Measurements from ENCODE around the gene IFNA13. TPM values are rescaled to one million over a fixed set of nuclear protein-coding genes. Genes with fewer than 3 reads are reported as not detected.

The IFNA13 gene
- total RNA-seq, 2 experiments from 2014 or later, result not detected

DNA sequence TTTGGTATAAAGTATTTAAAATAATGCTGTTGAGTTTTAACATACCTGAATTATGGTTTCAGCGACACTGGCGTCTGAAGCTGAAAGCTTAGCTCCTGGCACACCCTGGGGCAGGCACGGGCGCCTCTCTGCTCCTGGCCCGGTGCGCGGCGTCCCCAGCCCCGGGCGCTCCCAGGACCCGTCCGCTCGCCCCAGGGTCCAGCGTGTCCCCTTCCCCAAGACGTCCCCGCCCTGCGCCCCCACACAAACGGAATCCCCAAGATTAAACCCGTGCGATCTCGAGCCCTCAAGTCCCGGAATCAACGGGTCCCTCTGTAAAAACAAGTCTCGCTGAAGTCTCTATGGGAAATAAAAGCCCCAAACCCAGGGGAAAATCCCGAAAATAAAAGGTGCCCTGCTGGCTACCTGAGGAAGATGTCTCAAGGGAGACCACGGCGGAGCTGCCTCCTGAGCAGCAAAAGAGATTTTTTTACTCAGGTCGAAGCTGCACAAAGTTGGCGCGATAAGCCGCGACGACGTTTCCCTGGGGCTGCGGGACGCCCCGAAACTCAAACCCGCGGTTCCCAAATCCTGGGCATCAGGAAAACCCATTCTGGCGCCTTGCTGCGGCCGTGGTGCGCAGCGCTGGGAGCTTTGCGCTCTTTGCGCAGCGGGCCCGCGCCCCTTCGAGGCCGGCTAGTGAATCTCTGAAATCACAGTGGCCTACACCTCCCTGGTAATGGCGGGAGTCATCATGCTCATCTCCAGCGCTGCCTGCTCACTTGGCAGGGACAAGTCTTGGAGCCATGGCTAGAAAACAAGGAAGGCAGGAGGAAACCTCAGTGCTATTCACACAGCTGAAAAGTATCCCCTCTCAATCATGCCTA, 34.8 kb upstream of the IFNA13 start:
- H4K20me1 ChIP-seq (ENCODE audit: insufficient read depth, low read length), result no peaks in the 10 kb centered on the region
- no peaks in the 10 kb centered on the region for H3K79me2 ChIP-seq (ENCODE audit: insufficient read depth, low read depth, low read length)
- no peaks in the 10 kb centered on the region for H3K9me3 ChIP-seq (ENCODE audit: low read length)
- no peaks in the 10 kb centered on the region for H3K36me3 ChIP-seq (ENCODE audit: insufficient read depth, low read length)
- no peak overlapping the region for H3K4me3 ChIP-seq (ENCODE audit: low read depth, low read length, poor library complexity, severe bottlenecking)
- no peaks in the 10 kb centered on the region for H3K9me2 ChIP-seq (ENCODE audit: insufficient read depth, low read length)
- no peak overlapping the region for H3K4me2 ChIP-seq (ENCODE audit: low read length)
- no TSS peak for BruUV-seq (replicated peaks)
- DNase-seq (ENCODE audit: low spot score), result no peak
- ChIA-PET POLR2A (interaction anchor here (0.5 kb wide), 1 partner anchor 67 kb away, joined by 4 read pairs; the partner anchor contains the start of gene KLHL9), CTCF (ENCODE audit: unreplicated experiment) (no interaction called here)
- no peak overlapping the region for H3K27ac ChIP-seq (ENCODE audit: low read depth, low read length, poor library complexity, severe bottlenecking)
- intact Hi-C loops (cut with micrococcal nuclease; ENCODE audit: unreplicated experiment), result no loop called here
- H2AFZ ChIP-seq (ENCODE audit: low read length), result no peak overlapping the region
- no peak for TF ChIP-seq EZH2phosphoT487 (IDR thresholded peaks at IDR 0.05; ENCODE audit: borderline replicate concordance, low read depth, low read length)
- TF ChIP-seq, protein P1, sequence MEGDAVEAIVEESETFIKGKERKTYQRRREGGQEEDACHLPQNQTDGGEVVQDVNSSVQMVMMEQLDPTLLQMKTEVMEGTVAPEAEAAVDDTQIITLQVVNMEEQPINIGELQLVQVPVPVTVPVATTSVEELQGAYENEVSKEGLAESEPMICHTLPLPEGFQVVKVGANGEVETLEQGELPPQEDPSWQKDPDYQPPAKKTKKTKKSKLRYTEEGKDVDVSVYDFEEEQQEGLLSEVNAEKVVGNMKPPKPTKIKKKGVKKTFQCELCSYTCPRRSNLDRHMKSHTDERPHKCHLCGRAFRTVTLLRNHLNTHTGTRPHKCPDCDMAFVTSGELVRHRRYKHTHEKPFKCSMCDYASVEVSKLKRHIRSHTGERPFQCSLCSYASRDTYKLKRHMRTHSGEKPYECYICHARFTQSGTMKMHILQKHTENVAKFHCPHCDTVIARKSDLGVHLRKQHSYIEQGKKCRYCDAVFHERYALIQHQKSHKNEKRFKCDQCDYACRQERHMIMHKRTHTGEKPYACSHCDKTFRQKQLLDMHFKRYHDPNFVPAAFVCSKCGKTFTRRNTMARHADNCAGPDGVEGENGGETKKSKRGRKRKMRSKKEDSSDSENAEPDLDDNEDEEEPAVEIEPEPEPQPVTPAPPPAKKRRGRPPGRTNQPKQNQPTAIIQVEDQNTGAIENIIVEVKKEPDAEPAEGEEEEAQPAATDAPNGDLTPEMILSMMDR (conservative IDR thresholded peaks at IDR 0.05; ENCODE audit: low read length), result no peak
- H3K4me1 ChIP-seq (ENCODE audit: insufficient read depth, low read length, poor library complexity, severe bottlenecking), result no peaks in the 10 kb centered on the region

GRCh38 chr9:21399956-21400355, 32.1 kb upstream of the IFNA13 start:
- no peaks in the 10 kb centered on the region for H3K9me2 ChIP-seq (ENCODE audit: insufficient read depth, low read length)
- H3K4me1 ChIP-seq (ENCODE audit: insufficient read depth, low read length, poor library complexity, severe bottlenecking), result no peaks in the 10 kb centered on the region
- no peaks in the 10 kb centered on the region for H3K79me2 ChIP-seq (ENCODE audit: insufficient read depth, low read depth, low read length)
- H3K4me2 ChIP-seq (ENCODE audit: low read length), result no peak overlapping the region
- H3K27ac ChIP-seq (ENCODE audit: low read depth, low read length, poor library complexity, severe bottlenecking), result no peak overlapping the region
- H3K9me3 ChIP-seq (ENCODE audit: low read length), result no peaks in the 10 kb centered on the region
- H3K36me3 ChIP-seq (ENCODE audit: insufficient read depth, low read length), result no peaks in the 10 kb centered on the region
- no peak for TF ChIP-seq EZH2phosphoT487 (IDR thresholded peaks at IDR 0.05; ENCODE audit: borderline replicate concordance, low read depth, low read length)
- TF ChIP-seq, protein P1 (conservative IDR thresholded peaks at IDR 0.05; ENCODE audit: low read length), result no peak
- ChIA-PET CTCF (ENCODE audit: unreplicated experiment) (no interaction called here), POLR2A (no interaction called here)
- no peak overlapping the region for H2AFZ ChIP-seq (ENCODE audit: low read length)
- intact Hi-C loops (cut with micrococcal nuclease; ENCODE audit: unreplicated experiment), result no loop called here
- no peaks in the 10 kb centered on the region for H4K20me1 ChIP-seq (ENCODE audit: insufficient read depth, low read length)
- no peak overlapping the region for H3K4me3 ChIP-seq (ENCODE audit: low read depth, low read length, poor library complexity, severe bottlenecking)
- BruUV-seq (replicated peaks), result no TSS peak
- no peak for DNase-seq (ENCODE audit: low spot score)

GRCh38 chr9:21398955-21399489, 31.2 kb upstream of the IFNA13 start:
- H2AFZ ChIP-seq (ENCODE audit: low read length), result no peak overlapping the region
- H3K36me3 ChIP-seq (ENCODE audit: insufficient read depth, low read length), result no peaks in the 10 kb centered on the region
- no peaks in the 10 kb centered on the region for H3K4me1 ChIP-seq (ENCODE audit: insufficient read depth, low read length, poor library complexity, severe bottlenecking)
- POLR2A ChIA-PET, result no interaction called here
- intact Hi-C loops (cut with micrococcal nuclease; ENCODE audit: unreplicated experiment), result no loop called here
- TF ChIP-seq EZH2phosphoT487 (IDR thresholded peaks at IDR 0.05; ENCODE audit: borderline replicate concordance, low read depth, low read length), result no peak
- TF ChIP-seq, protein P1 (conservative IDR thresholded peaks at IDR 0.05; ENCODE audit: low read length), result no peak
- no TSS peak for BruUV-seq (replicated peaks)
- CTCF ChIA-PET (ENCODE audit: unreplicated experiment), result no interaction called here
- H3K27ac ChIP-seq (ENCODE audit: low read depth, low read length, poor library complexity, severe bottlenecking), result no peak overlapping the region
- DNase-seq (ENCODE audit: low spot score), result no peak
- H3K4me2 ChIP-seq (ENCODE audit: low read length), result no peak overlapping the region
- H3K4me3 ChIP-seq (ENCODE audit: low read depth, low read length, poor library complexity, severe bottlenecking), result no peak overlapping the region
- no peaks in the 10 kb centered on the region for H4K20me1 ChIP-seq (ENCODE audit: insufficient read depth, low read length)
- no peaks in the 10 kb centered on the region for H3K9me2 ChIP-seq (ENCODE audit: insufficient read depth, low read length)
- H3K9me3 ChIP-seq (ENCODE audit: low read length), result no peaks in the 10 kb centered on the region
- H3K79me2 ChIP-seq (ENCODE audit: insufficient read depth, low read depth, low read length), result no peaks in the 10 kb centered on the region
